GM21619 (cell line): ENCODE measurements around the gene SBF2.

Experiments
- ATAC-seq: cut with Tn5 transposase; IDR thresholded peaks from one replicate; pipeline ENCODE4 v1.9.1; 2021; ENCODE audit not compliant: unreplicated experiment

The SBF2 gene

GRCh38 chr11:9861860-9862725, 431.9 kb downstream of the SBF2 start:
- peak; percentile 93 for ATAC-seq

DNA sequence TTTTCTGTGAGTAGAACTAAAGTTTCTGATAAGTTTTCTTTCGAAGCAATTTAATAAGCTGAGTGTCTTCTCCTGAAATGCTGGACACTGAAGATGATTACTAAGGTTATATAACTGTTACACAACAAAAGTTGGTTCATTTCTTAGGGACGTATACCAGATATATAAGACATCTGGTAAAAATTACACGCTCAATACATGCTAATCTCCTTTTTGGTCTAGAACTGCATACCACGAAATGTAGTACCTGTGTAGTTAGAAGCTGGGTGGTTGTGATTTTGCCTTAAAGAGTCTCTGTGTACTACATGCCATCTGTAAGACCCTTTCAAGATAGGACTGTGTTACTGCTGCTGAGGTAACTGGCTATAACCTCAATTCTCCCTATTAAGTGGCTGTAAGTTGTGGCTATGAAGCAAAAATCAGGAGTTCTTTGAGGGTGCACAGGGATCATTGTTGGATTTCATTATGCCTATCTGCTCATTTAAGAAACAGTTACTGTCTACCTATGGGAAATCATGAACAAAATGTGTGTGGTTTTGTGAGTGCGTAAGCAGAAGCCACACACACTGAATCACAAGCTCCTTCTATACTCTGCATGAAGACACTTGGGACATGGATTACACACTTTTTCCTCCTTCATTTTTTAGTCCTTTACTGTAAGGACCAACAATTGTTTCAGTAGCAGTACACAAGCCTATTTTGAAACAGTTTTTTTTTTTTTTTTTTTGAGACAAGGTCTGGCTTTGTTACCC, 434.3 kb downstream of the SBF2 start:
- no peak for ATAC-seq

- ATAC-seq, result no peak
Measured at GRCh38 chr11:9858822-9859221, 435.2 kb downstream of the SBF2 start.

DNA sequence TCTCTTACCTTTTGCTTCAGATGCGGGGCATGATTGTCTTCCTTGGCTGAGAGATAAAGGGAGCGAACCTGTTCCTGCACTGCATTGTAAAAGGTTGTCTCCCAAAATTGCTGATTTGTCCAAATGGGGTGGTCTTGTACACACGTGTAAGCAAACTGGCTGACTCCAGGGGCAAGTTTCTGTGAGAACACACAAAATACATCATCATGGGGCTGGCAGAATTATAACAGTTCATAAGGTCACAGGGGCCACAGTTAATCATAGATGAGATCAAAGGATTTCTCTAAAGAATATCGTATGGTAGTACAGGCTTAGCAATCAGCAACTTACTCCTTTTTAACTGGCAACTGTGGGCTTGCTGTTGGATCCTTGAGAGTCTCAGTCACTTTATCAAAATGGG, 435.8 kb downstream of the SBF2 start:
- ATAC-seq, result no peak

DNA sequence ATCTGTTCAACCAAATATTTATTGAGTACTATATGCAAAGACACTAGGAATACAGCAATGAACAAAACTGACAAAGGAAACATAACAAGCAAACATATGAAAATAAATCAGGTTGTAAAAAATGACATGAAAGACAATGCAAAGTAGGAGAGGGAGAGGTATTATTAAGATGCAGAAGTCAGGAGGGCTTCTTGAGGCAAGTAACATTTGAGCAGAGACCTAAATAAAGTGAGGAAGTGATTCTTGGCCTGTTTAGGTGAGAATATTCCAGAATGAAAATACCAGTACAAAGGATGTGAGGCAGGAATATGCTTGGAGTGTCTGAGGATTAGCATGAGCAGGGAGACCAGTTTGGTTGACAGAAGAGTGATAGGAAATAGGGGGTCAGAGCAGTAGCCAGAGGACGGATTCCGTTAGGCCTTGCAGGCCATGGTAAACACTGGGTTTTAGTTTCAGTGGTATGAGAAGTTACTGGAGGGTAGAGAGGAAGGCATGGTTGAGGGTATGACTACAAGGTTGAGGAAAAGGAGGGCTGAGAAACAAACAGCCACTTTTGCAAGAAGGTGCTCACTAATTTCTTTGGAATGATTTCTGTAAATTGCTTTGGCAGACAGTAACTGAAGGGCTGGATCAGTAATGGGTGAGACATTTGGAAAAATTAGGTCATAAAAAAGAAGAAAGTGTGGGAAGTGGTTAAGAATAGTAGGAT, 438.3 kb downstream of the SBF2 start:
- ATAC-seq, result no peak

GRCh38 chr11:9853929-9854552, 440.0 kb downstream of the SBF2 start:
- ATAC-seq, result no peak

DNA sequence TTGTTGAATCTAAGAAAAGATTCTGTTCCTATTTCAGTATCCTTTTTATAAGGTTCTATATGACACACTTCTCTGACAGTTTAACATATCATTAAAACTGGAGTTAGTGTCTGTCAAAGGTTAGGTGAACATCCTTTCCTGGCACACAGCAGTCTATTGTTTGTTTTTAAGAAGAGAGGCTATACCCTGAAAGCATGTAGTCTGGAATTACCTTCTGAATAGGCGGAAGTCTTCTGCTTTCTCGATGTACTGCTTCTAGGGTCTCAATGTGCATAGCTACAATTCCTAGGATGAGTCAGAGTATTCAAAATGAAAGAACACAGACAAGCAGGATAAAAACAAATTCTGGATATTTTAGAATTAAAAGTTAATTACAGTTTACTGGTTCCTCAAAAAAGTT, 441.6 kb downstream of the SBF2 start:
- ATAC-seq, result no peak

DNA sequence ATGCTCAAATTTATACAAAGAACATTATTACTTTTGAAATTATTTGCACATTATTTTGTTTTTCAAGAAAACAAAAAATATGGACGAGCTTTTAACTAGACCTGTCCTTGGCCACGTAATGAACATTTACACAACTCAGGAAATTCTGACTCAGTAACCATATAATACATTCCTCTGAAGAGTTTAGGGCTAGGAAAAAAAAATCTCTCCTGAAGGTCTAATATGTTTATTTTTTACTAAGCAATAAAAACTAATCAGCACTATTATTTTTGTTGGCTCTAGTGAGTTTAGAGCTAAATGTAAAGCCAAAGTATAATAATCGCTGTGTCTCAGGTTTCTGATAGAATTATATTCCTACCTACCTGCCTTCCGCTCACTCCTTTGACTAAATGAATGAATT, 442.7 kb downstream of the SBF2 start:
- ATAC-seq, result no peak

DNA sequence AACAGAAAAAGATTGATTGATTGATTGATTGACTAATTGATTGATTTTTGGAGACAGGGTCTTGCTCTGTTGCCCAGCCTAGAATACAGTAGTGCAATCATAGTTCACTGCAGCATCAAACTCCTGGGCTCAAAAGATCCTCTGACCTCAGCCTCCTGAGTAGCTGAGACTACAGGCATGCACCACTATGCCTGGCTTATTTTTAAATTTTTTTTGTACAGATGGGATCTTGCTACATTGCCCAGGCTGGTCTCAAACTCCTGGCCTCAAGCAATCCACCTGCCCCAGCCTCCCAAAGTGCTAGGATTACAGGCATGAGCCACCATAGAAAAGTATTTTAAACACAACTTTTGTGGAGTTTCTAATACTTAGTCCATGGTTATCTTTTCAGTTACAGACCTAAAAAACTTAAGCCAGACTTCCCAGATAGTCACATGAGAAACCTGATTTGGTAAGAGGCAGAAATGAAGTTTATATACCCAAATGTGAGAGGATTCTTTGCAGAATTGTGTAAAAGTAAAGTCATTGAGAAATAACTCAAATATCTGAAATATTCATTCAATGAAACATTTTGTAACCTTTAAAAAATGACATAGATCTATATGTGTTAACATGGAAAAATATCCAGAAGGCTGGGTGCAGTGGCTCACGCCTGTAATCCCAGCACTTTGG, 443.7 kb downstream of the SBF2 start:
- no peak for ATAC-seq

GRCh38 chr11:9849389-9849788, 444.6 kb downstream of the SBF2 start:
- ATAC-seq, result no peak

GRCh38 chr11:9847636-9848035, 446.4 kb downstream of the SBF2 start:
- no peak for ATAC-seq

- no peak for ATAC-seq
Measured at GRCh38 chr11:9842923-9843322, 451.1 kb downstream of the SBF2 start.

GRCh38 chr11:9840460-9841004, 453.5 kb downstream of the SBF2 start:
- ATAC-seq, result no peak

DNA sequence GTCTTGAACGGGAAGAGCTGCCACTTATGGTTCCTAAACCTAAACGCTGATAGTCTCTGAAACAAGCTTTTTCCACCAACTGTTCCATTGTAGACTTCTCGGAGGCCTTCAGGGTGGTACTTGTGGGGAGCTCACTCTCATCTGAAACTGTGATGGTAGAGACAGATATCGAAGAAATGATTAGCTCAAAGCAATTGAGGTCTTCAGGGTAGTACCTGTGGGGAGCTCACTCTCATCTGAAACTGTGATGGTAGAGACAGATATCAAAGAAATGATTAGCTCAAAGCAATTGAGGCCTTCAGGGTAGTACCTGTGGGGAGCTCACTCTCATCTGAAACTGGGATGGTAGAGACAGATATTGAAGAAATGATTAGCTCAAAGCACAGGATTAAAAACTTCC, 454.5 kb downstream of the SBF2 start:
- ATAC-seq, result no peak

GRCh38 chr11:9838961-9839360, 455.1 kb downstream of the SBF2 start:
- ATAC-seq, result peak; percentile 89

- no peak for ATAC-seq
Measured at GRCh38 chr11:9838229-9838628, 455.8 kb downstream of the SBF2 start.

DNA sequence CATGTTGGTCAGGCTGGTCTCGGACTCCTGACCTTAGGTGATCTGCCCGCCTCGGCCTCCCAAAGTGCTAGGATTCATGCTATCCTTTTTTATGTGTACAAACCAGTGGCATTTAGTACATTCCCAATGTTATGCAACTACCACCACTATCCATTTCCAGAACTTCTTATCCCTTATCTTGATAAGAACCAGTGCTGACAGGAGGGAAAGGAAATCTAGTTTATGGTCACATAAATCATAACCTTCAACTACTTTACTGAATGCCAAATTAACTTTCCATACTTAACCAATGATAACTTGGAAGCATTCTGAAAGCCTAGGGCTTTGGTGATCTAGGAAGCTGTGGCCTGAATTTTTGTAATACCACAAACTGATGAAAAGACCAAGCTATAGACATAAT, 459.7 kb downstream of the SBF2 start:
- ATAC-seq, result no peak

- no peak for ATAC-seq
Measured at GRCh38 chr11:9831122-9831521, 462.9 kb downstream of the SBF2 start.

- ATAC-seq, result no peak
Measured at GRCh38 chr11:9827708-9828107, 466.3 kb downstream of the SBF2 start.

DNA sequence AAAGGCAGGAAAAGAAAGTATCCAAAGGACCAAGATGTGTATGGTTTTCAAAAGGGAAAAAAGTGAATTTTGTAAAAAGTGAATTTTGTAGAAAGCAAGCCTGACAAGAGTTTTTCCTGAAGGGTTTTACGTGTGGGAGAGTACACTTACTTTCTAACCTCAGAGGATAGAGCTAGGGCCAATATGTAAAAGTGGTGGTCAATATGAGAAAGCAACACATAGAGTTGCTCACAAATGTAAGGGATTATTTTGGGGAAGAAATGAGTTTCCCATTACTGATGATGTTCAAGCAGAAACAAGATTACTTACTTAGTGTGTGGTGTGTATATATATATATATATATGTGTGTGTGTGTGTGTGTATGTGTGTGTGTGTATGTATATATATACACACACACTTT, 467.6 kb downstream of the SBF2 start:
- no peak for ATAC-seq
